HepG2 (cell line): ENCODE data around the gene GHRHR. TPM values are rescaled to one million over a fixed set of nuclear protein-coding genes. Genes with fewer than 3 reads are reported as not detected.

Source experiments
- ATAC-seq: fragments of 200-7000 bp; cut with Tn5 transposase; 3 replicates; pipeline ENCODE4 v1.9.1; 2020; ENCODE audit warnings: mild to moderate bottlenecking, moderate library complexity
- BruUV-seq: library from RNA; stranded (reverse); fragments of 400-500 nt; replicated peaks from 2 replicates; lab custom pipeline; 2021; lab: Mats Ljungman, UMichigan
- CTCF ChIA-PET: fragments of 300-600 bp; formaldehyde crosslinking; extraction: SDS; loops from one replicate; lab custom pipeline; 2021; ENCODE audit warnings: low total read pairs, inconsistent platforms, low intra/inter-chr PET ratio; lab: Yijun Ruan, JAX
- POLR2A ChIA-PET: fragments of 350-600 bp; sonication (Branson Sonifier 250); formaldehyde crosslinking; loops from one replicate; lab custom pipeline; 2020; ENCODE audit warnings: antibody characterized with exemption, inconsistent platforms; lab: Yijun Ruan, JAX
- DNase-seq: peaks from one replicate; pipeline ENCODE4 v3.0.0-alpha.2; 2015; ENCODE audit warnings: low spot score
- FAIRE-seq: peaks from 3 replicates; lab custom pipeline; 2011; peaks lifted over from hg19 to GRCh38; lab: Jason Lieb, UNC
- H2AFZ ChIP-seq: one replicate; pipeline ENCODE4 v1.6.1; 2011; ENCODE audit warnings: low read length, inconsistent platforms
- H3K27ac ChIP-seq: fragments of 300-600 bp; 3 replicates; pipeline ENCODE4 v1.8.0; 2011; ENCODE audit warnings: mixed run types, mild to moderate bottlenecking, mixed read lengths, low read length, inconsistent platforms; ENCODE audit not compliant: insufficient read depth; ENCODE audit errors: extremely low read length
- H3K27me3 ChIP-seq, 2 experiments: fragments of 200-600 bp in 1 of 2; 2 replicates in 1 of 2; 3 replicates in 1 of 2; pipeline versions ENCODE4 v1.6.0 to v1.8.0; 2011; ENCODE audit warnings: low read length in 2 of 2, mild to moderate bottlenecking in 2 of 2, moderate library complexity in 2 of 2, inconsistent platforms in 1 of 2; ENCODE audit not compliant: insufficient read depth in 2 of 2, control insufficient read depth in 1 of 2
- H3K36me3 ChIP-seq, 2 experiments: fragments of 200-600 bp in 1 of 2; replicated peaks in 1 of 2; 2 replicates in 1 of 2; 3 replicates in 1 of 2; pipeline versions ENCODE4 v1.5.1 to v1.8.0; 2011; ENCODE audit warnings: low read length in 2 of 2, inconsistent platforms in 1 of 2; ENCODE audit not compliant: insufficient read depth in 2 of 2, control insufficient read depth in 1 of 2
- H3K4me1 ChIP-seq: 2 replicates; pipeline ENCODE4 v1.5.1; 2012; ENCODE audit warnings: low read length, inconsistent platforms; ENCODE audit not compliant: insufficient read depth
- H3K4me2 ChIP-seq: 2 replicates; pipeline ENCODE4 v1.6.0; 2011; ENCODE audit warnings: low read depth, low read length, inconsistent platforms
- H3K4me3 ChIP-seq, 3 experiments: fragments of 200-600 bp in 1 of 3; sonication (generic), shearing (Covaris generic) in 1 of 3; replicated peaks in 1 of 3; 2 replicates each; pipeline ENCODE4 v1.5.1; 2011 to 2016; ENCODE audit warnings: low read length in 3 of 3, inconsistent platforms in 2 of 3, low read depth in 2 of 3, mild to moderate bottlenecking in 2 of 3, control low read depth in 1 of 3, mixed read lengths in 1 of 3; ENCODE audit not compliant: insufficient read depth in 1 of 3
- H3K79me2 ChIP-seq: one replicate; pipeline ENCODE4 v1.6.1; 2011; ENCODE audit warnings: low read length, inconsistent platforms; ENCODE audit not compliant: insufficient read depth
- H3K9ac ChIP-seq: 2 replicates; pipeline ENCODE4 v1.6.0; 2011; ENCODE audit warnings: mild to moderate bottlenecking, low read depth, low read length, inconsistent platforms; ENCODE audit not compliant: insufficient read depth
- H3K9me3 ChIP-seq: 2 replicates; pipeline ENCODE4 v1.5.1; 2012; ENCODE audit warnings: mild to moderate bottlenecking, low read length
- H4K20me1 ChIP-seq: 2 replicates; pipeline ENCODE4 v1.6.0; 2011; ENCODE audit warnings: inconsistent platforms, mild to moderate bottlenecking, low read length, moderate library complexity; ENCODE audit not compliant: insufficient read depth
- FOXA3 ChIP-seq: IDR thresholded peaks from 2 replicates; pipeline ENCODE4 v1.6.1; 2016; ENCODE audit warnings: missing genetic modification reagents, missing compliant biosample characterization
- MAZ ChIP-seq, 2 experiments: sonication (generic) in 1 of 2; formaldehyde crosslinking in 1 of 2; IDR thresholded peaks; 2 replicates each; pipeline versions ENCODE4 v1.5.0 to v1.6.1; 2012 to 2020; ENCODE audit warnings: low read depth in 2 of 2, mild to moderate bottlenecking in 2 of 2, borderline replicate concordance in 1 of 2, improper control_type of control experiment in 1 of 2, low read length in 1 of 2, missing genetic modification reagents in 1 of 2, moderate library complexity in 1 of 2
- MLLT10 ChIP-seq: sonication (generic); formaldehyde crosslinking; IDR thresholded peaks from 2 replicates; pipeline ENCODE4 v1.4.0; 2020; ENCODE audit warnings: missing genetic modification reagents
- NFATC3 ChIP-seq: sonication (generic); formaldehyde crosslinking; IDR thresholded peaks from 2 replicates; pipeline ENCODE4 v1.5.1; 2020; ENCODE audit warnings: mild to moderate bottlenecking, missing genetic modification reagents
- YEATS4 ChIP-seq: sonication (generic); formaldehyde crosslinking; IDR thresholded peaks from 2 replicates; pipeline ENCODE4 v1.4.0; 2020; ENCODE audit warnings: missing genetic modification reagents, borderline replicate concordance
- ZNF205 ChIP-seq: IDR thresholded peaks from 2 replicates; pipeline ENCODE4 v1.6.1; 2018; ENCODE audit warnings: missing biosample characterization, missing genetic modification reagents
- ZNF367 ChIP-seq: sonication (generic); formaldehyde crosslinking; IDR thresholded peaks from 2 replicates; pipeline ENCODE4 v1.4.0; 2020; ENCODE audit warnings: missing genetic modification reagents, borderline replicate concordance
- ZNF446 ChIP-seq: sonication (generic); formaldehyde crosslinking; IDR thresholded peaks from 2 replicates; pipeline ENCODE4 v1.5.0; 2020; ENCODE audit warnings: mild to moderate bottlenecking, missing genetic modification reagents
- ZNF891 ChIP-seq: sonication (generic); formaldehyde crosslinking; IDR thresholded peaks from 2 replicates; pipeline ENCODE4 v1.5.0; 2020; ENCODE audit warnings: mild to moderate bottlenecking, missing genetic modification reagents
- WGBS: methylation state at CpG from one replicate; pipeline ENCODE4 v1.1.6; 2017; ENCODE audit warnings: low lambda C conversion rate; 5-methylcytosine and 5-hydroxymethylcytosine counted together
- in situ Hi-C: cut with HindIII; loops from 2 replicates; pipeline ENCODE4 v1.10.0; 2017; ENCODE audit warnings: low pct_unique_long_range_greater_than_20kb; ENCODE audit not compliant: extremely low pct_ligation_motif_present
- intact Hi-C: fragments of 100-400 bp; cut with micrococcal nuclease; formaldehyde crosslinking; loops from one replicate; pipeline ENCODE4 v1.10.0; 2022; ENCODE audit not compliant: unreplicated experiment
- polyA plus RNA-seq, 8 experiments: library from polyadenylated mRNA; depleted of rRNA in 3 of 8; stranded (reverse) in 7 of 8; unstranded in 1 of 8; fragments of >200 nt; fragmentation: Illumina TruSeq in 4 of 8; extraction: Trizol in 4 of 8; gene quantifications; 2 replicates each; pipeline versions ENCODE4 v1.2.1 to v1.2.3, GENCODE V29; 2011 to 2016; ENCODE audit warnings: low read depth in 4 of 8, missing spikeins in 1 of 8, mixed read lengths in 1 of 8; ENCODE audit not compliant: insufficient read depth in 1 of 8
- total RNA-seq, 5 experiments: library from RNA; depleted of rRNA; stranded (reverse); fragments of >200 nt; fragmentation: Illumina TruSeq; extraction: Trizol; gene quantifications; 2 replicates each; pipeline ENCODE4 v1.2.3, GENCODE V29; 2016; ENCODE audit warnings: low read depth in 1 of 5
- TF ChIP-seq, protein P1 (sequence below): sonication (generic); formaldehyde crosslinking; IDR thresholded peaks from 2 replicates; pipeline ENCODE4 v1.8.0; 2022; ENCODE audit warnings: mild to moderate bottlenecking, missing genetic modification reagents, borderline replicate concordance
- TF ChIP-seq, protein P2 (sequence below): sonication (generic); formaldehyde crosslinking; IDR thresholded peaks from 2 replicates; pipeline ENCODE4 v1.5.1; 2020; ENCODE audit warnings: mild to moderate bottlenecking, moderate library complexity, missing genetic modification reagents
- TF ChIP-seq, protein P3 (sequence below): sonication (generic); formaldehyde crosslinking; conservative IDR thresholded peaks from 2 replicates; pipeline ENCODE4 v1.4.0; 2020; ENCODE audit warnings: missing genetic modification reagents
- TF ChIP-seq, protein P4 (sequence below): sonication (generic); formaldehyde crosslinking; IDR thresholded peaks from 2 replicates; pipeline ENCODE4 v1.9.0; 2022; ENCODE audit warnings: low read depth, missing genetic modification reagents
- TF ChIP-seq, protein P5 (sequence below): sonication (generic); formaldehyde crosslinking; IDR thresholded peaks from 2 replicates; pipeline ENCODE4 v1.5.0; 2020; ENCODE audit warnings: mild to moderate bottlenecking, missing genetic modification reagents

GHRHR gene
- total and polyA plus RNA-seq, 2 of the 13 experiments (the other 11 are each of a cell fraction or from before 2014, with no cell fraction given), result not detected

DNA sequence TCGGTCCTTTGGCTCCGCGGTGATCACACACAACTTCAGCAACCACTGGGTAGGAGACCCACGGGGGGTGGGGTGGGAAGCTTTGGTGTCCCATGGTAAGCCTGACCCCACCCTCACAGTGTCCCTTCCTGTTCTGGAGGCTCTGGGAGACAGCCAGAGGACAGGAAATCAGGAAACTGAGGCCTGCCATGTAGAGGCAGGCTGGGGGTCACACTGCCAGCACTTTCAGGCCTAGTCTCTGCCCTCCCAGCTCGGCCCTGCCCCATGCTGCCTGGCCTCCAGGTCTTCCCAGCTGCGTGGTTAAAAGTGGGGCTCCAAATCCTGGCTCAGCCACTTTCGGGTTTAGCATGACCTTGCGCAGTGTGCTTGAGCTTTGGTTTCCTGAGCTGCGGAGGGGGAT, 41.2 kb upstream of the GHRHR start (continued):
- TF ChIP-seq, protein P1, sequence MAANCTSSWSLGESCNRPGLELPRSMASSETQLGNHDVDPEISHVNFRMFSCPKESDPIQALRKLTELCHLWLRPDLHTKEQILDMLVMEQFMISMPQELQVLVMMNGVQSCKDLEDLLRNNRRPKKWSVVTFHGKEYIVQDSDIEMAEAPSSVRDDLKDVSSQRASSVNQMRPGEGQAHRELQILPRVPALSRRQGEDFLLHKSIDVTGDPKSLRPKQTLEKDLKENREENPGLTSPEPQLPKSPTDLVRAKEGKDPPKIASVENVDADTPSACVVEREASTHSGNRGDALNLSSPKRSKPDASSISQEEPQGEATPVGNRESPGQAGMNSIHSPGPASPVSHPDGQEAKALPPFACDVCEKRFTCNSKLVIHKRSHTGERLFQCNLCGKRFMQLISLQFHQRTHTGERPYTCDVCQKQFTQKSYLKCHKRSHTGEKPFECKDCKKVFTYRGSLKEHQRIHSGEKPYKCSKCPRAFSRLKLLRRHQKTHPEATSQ (CRISPR knock-in tag), result no peak
- TF ChIP-seq FOXA3 (CRISPR knock-in tag) (no peak), MLLT10 (no peak)
- TF ChIP-seq, protein P2, sequence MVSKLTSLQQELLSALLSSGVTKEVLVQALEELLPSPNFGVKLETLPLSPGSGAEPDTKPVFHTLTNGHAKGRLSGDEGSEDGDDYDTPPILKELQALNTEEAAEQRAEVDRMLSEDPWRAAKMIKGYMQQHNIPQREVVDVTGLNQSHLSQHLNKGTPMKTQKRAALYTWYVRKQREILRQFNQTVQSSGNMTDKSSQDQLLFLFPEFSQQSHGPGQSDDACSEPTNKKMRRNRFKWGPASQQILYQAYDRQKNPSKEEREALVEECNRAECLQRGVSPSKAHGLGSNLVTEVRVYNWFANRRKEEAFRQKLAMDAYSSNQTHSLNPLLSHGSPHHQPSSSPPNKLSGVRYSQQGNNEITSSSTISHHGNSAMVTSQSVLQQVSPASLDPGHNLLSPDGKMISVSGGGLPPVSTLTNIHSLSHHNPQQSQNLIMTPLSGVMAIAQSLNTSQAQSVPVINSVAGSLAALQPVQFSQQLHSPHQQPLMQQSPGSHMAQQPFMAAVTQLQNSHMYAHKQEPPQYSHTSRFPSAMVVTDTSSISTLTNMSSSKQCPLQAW (CRISPR knock-in tag), result no peak
- TF ChIP-seq, protein P3, sequence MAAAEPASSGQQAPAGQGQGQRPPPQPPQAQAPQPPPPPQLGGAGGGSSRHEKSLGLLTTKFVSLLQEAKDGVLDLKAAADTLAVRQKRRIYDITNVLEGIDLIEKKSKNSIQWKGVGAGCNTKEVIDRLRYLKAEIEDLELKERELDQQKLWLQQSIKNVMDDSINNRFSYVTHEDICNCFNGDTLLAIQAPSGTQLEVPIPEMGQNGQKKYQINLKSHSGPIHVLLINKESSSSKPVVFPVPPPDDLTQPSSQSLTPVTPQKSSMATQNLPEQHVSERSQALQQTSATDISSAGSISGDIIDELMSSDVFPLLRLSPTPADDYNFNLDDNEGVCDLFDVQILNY (CRISPR knock-in tag), result no peak

DNA sequence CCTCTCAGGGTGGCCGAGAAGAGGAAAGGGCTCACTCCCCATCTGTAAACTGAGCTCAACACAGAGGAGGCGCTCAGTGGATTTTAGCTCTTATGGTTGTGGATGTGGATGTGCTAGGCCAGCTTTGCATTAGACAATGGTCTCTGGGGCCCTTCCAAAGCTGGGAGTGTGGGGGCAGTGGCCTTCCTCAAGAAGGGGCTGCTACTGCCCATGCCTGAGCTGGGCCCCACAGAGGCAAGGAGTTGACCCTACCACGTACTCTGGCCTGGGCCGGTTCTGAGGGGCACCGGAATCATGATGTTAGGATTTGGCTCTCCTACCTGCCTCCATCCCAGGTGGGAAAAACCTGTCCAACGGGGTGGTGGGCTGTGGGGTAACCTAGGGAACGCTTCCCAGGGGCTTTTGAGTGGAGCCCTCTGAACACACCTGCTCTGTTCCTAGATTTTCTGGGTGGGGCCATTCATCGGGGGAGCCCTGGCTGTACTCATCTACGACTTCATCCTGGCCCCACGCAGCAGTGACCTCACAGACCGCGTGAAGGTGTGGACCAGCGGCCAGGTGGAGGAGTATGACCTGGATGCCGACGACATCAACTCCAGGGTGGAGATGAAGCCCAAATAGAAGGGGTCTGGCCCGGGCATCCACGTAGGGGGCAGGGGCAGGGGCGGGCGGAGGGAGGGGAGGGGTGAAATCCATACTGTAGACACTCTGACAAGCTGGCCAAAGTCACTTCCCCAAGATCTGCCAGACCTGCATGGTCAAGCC, 40.6 kb upstream of the GHRHR start:
- H3K4me2 ChIP-seq, result no peak overlapping the region
- no peaks in the 10 kb centered on the region for H3K36me3 ChIP-seq
- H2AFZ ChIP-seq, result no peak overlapping the region
- no peaks in the 10 kb centered on the region for H4K20me1 ChIP-seq
- no TSS peak for BruUV-seq
- no peak overlapping the region for H3K4me3 ChIP-seq
- in situ Hi-C loops, result no loop called here
- peaks cover 0 to 2% of the 10 kb centered on the region in 2 experiments; a peak in 2 of 5 replicates for H3K27me3 ChIP-seq
- H3K9ac ChIP-seq, result no peak overlapping the region
- H3K4me1 ChIP-seq, result no peaks in the 10 kb centered on the region
- ATAC-seq (no peak), FAIRE-seq (no peak), DNase-seq (no peak)
- CTCF ChIA-PET, result no interaction called here
- intact Hi-C loops, result no loop called here
- H3K9me3 ChIP-seq, result no peaks in the 10 kb centered on the region
- POLR2A ChIA-PET, result no interaction called here
- 64% methylated on average over 8 of the region's 19 CpGs for WGBS
- H3K27ac ChIP-seq, result no peak overlapping the region
- H3K79me2 ChIP-seq, result no peaks in the 10 kb centered on the region
- TF ChIP-seq YEATS4 (CRISPR knock-in tag) (no peak), NFATC3 (CRISPR knock-in tag) (no peak), MAZ (IDR thresholded peaks at IDR 0.05; ENCODE audit: borderline replicate concordance, low read depth, low read length) (no peak), MAZ (CRISPR knock-in tag; IDR thresholded peaks at IDR 0.05; ENCODE audit: low read depth) (no peak), ZNF446 (CRISPR knock-in tag) (no peak), ZNF367 (CRISPR knock-in tag) (no peak), ZNF205 (CRISPR knock-in tag) (no peak), ZNF891 (CRISPR knock-in tag) (no peak)
- TF ChIP-seq, protein P4, sequence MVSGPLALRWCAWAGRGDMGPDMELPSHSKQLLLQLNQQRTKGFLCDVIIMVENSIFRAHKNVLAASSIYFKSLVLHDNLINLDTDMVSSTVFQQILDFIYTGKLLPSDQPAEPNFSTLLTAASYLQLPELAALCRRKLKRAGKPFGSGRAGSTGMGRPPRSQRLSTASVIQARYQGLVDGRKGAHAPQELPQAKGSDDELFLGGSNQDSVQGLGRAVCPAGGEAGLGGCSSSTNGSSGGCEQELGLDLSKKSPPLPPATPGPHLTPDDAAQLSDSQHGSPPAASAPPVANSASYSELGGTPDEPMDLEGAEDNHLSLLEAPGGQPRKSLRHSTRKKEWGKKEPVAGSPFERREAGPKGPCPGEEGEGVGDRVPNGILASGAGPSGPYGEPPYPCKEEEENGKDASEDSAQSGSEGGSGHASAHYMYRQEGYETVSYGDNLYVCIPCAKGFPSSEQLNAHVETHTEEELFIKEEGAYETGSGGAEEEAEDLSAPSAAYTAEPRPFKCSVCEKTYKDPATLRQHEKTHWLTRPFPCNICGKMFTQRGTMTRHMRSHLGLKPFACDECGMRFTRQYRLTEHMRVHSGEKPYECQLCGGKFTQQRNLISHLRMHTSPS (CRISPR knock-in tag), result no peak
- TF ChIP-seq, protein P5, sequence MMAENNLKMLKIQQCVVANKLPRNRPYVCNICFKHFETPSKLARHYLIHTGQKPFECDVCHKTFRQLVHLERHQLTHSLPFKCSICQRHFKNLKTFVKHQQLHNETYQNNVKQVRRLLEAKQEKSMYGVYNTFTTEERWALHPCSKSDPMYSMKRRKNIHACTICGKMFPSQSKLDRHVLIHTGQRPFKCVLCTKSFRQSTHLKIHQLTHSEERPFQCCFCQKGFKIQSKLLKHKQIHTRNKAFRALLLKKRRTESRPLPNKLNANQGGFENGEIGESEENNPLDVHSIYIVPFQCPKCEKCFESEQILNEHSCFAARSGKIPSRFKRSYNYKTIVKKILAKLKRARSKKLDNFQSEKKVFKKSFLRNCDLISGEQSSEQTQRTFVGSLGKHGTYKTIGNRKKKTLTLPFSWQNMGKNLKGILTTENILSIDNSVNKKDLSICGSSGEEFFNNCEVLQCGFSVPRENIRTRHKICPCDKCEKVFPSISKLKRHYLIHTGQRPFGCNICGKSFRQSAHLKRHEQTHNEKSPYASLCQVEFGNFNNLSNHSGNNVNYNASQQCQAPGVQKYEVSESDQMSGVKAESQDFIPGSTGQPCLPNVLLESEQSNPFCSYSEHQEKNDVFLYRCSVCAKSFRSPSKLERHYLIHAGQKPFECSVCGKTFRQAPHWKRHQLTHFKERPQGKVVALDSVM (CRISPR knock-in tag), result no peak
